H4 (cell line): ENCODE data around the gene CLDN19. TPM values are rescaled to one million over a fixed set of nuclear protein-coding genes. Genes with fewer than 3 reads are reported as not detected.

Experiments
- DNase-seq: peaks from one replicate; pipeline ENCODE4 v3.0.0-alpha.2; 2015; ENCODE audit warnings: low spot score
- total RNA-seq: library from RNA; depleted of rRNA; stranded (reverse); fragments of >200 nt; shearing (Covaris generic); gene quantifications from 2 replicates; pipeline ENCODE4 v1.2.3, GENCODE V29; 2014; rRNA removed

Gene CLDN19
- total RNA-seq, 1 experiment from 2014 or later = not detected

DNA sequence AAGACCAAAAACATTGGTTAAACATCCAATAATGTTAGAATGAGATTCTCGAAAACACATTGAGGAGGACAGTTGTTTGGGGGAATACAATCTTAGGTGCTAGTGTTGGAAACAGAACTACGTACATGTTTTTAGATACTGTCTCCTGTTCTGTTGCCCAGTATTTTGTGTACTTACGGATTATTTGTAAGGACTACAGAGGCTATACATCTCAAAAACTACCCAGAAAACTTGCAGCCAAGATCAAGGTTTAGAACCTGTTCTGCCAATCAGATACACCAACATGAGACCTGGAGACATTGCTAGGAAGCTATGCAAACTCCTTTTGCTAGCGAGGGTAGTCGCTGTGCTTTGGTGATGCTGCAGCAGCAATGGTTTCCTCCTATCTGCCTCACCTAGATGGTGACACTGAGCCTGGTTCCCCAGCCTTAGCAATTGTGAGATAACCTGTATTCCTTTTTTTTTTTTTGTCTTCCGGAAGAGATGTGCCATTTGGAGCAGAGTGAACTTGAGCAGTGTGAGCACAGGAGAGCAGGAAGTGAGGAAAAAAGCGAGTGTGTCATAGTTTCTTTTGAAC, 36.1 kb downstream of the CLDN19 start:
- DNase-seq = no peak

- DNase-seq = no peak
Observed at GRCh38 chr1:42700006-42700405, 40.0 kb downstream of the CLDN19 start.

DNA sequence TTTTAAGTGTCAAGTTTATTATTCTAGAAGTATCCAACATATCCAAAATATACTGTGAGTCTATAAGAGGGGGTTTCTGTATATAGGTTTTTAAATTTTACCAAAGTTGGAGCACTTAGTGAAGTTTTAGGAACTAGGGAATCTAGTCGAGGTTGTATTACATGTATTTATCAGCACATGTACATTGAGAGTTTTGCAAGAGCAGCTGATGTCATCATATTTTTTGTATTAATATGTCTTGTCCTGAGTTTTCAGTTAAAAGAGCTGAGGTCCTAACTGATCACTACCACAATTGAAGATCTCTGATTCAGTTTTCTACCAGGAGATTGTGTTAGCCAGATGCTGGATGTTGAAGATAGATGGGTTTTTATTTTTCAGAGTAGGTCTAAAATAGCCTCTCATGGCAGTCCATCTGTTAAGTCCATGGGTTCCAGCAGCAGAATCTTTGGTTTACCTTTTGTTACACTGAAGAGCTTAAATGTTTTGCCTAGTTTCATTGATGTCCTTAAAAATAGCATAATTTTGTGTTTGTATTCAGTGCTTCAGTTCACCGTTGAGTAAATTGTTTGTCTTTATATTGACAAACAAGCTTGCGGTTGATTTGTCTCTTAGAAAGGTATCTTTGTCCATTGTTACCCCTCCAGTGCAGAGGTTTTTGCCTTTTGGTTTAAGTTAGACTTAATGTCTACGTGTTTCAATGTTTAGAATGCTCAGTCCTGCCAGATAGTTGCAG, 41.8 kb downstream of the CLDN19 start:
- DNase-seq = no peak

GRCh38 chr1:42692911-42693310, 47.1 kb downstream of the CLDN19 start:
- no peak for DNase-seq

DNA sequence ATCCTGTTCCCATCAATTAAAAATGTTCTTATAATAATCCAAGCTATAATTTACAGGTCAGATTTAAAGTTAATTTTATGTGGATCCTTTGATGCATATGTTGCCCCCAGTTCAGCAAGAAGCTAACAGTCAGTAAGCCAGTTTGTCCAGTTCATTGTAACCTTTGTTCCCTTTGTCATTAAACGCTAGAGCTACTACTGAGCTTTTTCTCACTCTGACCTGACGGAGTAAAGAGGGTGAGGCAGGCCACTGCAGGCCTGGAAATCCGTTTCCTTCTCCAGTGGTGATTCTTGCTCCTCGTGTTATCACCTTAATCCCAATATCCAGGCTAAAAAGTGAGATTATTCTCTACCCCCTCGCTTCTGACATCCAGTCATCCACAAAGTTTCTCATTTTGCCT, 47.6 kb downstream of the CLDN19 start:
- DNase-seq = no peak

DNA sequence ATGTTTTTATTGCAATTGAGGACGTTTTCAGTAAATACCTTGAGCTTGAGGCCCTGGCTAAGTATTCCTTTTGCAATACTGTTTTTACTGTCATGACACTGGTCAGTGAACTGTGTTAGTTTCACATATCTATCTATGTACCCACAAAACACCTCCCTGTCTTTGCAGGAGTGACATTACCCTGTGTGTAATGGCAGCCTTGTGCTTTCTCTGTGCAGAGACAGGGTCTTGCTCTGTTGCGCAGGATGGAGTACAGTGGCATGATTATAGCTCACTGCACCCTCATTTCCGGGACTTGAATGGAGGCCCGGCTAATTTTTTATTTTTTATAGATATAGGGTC, 48.9 kb downstream of the CLDN19 start:
- no peak for DNase-seq

DNA sequence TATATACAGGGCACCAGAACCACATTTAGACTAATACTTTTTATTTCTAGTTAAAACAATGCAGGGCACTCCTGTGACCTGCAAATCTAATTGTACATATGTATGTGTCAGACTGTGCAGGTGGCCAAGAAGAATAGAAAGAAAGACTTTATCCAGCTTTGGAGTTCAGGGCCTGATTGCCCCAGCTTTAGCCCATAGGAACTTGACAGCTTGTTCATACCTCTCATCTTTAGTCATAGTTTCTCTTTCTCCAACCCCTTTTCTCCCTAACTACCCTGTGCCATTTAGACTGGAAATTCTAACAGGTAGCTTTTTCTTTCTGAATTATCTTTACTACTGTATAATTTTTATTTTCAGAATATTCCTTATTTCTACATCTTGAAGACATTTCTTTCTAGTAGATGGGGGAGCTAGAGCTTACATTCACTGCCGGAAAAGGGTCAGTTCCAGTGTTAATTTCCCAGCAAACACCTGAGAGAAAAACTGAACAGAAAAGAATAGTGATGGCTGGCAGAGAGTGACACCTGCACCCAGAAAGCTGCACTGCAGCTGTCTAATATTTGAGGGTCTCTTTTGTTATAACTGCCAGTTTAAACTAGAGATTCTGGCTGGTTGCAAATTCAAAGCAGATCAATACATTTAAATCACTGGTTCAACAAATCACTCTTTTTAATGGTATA, 49.4 kb downstream of the CLDN19 start:
- DNase-seq = no peak

DNA sequence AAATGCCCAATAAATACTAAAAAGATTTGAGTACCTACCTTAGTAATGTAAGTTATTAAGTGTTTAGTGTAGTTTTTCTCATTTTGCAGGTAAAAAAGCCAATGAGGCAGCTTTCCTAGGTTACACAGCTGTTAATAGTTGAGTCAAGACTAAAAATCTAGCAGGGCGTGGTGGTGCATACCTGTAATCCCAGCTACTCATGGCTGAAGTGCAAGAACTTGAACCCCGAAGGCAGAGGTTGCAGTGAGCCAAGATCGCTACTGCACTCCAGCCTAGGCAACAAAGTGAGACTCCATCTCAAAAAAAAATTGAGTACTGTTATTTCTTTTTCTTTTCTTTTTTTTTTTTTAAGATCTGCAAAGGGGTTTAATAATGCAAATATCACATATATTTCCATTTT, 50.1 kb downstream of the CLDN19 start:
- DNase-seq = no peak

DNA sequence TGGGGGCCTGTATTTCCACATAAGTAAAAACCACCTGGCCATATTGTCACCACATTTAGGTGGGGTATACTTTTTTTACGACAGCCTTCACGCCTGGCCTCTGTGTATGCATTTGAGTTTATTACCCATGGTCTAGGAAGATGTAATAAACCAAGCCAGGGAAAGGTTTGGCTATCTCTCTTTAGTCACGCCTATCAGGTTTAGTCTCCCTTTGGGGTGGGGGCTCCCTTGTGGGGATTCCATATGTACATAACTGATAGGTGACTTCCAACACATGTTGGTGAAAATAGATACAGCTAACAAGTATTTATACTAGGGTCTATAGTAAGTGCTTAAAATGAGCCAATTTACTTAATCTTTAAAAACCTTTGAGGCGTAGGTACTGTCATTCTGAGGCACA, 53.6 kb downstream of the CLDN19 start:
- DNase-seq = no peak

- peak; percentile 16 for DNase-seq
Observed at GRCh38 chr1:42684139-42684538, 55.9 kb downstream of the CLDN19 start.

Other genes with a start within 250 kb of the CLDN19 start
- gene PPIH, start 81.8 kb downstream of the CLDN19 start, total RNA-seq = 142 and 206 TPM in 2 replicates
- gene YBX1, start 57.8 kb downstream of the CLDN19 start, total RNA-seq = 1,356 and 1,447 TPM in 2 replicates
- 172 and 184 TPM in 2 replicates for gene P3H1, start 26.8 kb upstream of the CLDN19 start, total RNA-seq
- gene C1orf50, start 27.0 kb upstream of the CLDN19 start, total RNA-seq = 1.5 and 5.8 TPM in 2 replicates
- gene TMEM269, start 44.8 kb upstream of the CLDN19 start, total RNA-seq = 0.04 and 0.08 TPM in 2 replicates
- 13.0 and 21.2 TPM in 2 replicates for gene ERMAP, start 76.9 kb upstream of the CLDN19 start, total RNA-seq
- 33.5 and 43.3 TPM in 2 replicates for gene SVBP, start 77.2 kb upstream of the CLDN19 start, total RNA-seq
- 16.3 and 17.7 TPM in 2 replicates for gene ZNF691, start 106.4 kb upstream of the CLDN19 start, total RNA-seq
- 372 and 398 TPM in 2 replicates for gene SLC2A1, start 218.6 kb upstream of the CLDN19 start, total RNA-seq